OCI-LY7 (cell line): ENCODE data around the gene SYT9.

Experiments used
- CTCF ChIP-seq: fragments of 200-600 bp; sonication (generic); conservative IDR thresholded peaks from 2 replicates; pipeline ENCODE4 v1.5.1; 2014; ENCODE audit warnings: mild to moderate bottlenecking, antibody characterized with exemption, low read length, moderate library complexity, mixed read lengths
- EZH2phosphoT487 ChIP-seq: fragments of 200-600 bp; sonication (generic); IDR thresholded peaks from 2 replicates; pipeline ENCODE4 v1.6.1; 2018; ENCODE audit warnings: low read depth, borderline replicate concordance, mild to moderate bottlenecking, mixed run types, antibody characterized with exemption, low read length, moderate library complexity, mixed read lengths

- no peak for TF ChIP-seq CTCF
- no peak for TF ChIP-seq EZH2phosphoT487
Measured at GRCh38 chr11:7473717-7474116, 222.0 kb downstream of the SYT9 start.
